ENCODE measurements around the gene B4GALNT4.

DNA sequence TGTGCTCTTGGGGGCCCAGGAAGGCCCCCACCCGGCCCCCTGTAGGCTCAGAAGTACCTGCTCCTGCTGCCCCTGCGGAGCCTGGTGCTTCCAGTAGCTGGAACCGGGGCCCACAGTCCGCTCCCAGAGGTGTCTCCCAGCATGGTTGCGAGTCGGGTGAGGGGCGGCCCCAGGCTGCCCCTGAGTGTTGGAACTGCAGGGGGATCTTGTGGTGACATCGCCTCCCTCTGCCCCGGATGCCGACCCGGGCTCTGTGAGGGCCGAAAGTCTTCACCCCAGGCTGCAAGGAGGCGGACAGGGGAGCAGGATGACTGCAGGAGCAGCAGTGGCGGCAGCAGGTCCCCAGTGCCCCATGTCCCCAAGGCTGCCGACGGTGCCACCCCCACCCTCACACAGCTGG lies 15.2 kb downstream of the B4GALNT4 start:
- TF ChIP-seq POLR2A (IDR thresholded peaks at IDR 0.05): no peak
- TF ChIP-seq, protein P1, sequence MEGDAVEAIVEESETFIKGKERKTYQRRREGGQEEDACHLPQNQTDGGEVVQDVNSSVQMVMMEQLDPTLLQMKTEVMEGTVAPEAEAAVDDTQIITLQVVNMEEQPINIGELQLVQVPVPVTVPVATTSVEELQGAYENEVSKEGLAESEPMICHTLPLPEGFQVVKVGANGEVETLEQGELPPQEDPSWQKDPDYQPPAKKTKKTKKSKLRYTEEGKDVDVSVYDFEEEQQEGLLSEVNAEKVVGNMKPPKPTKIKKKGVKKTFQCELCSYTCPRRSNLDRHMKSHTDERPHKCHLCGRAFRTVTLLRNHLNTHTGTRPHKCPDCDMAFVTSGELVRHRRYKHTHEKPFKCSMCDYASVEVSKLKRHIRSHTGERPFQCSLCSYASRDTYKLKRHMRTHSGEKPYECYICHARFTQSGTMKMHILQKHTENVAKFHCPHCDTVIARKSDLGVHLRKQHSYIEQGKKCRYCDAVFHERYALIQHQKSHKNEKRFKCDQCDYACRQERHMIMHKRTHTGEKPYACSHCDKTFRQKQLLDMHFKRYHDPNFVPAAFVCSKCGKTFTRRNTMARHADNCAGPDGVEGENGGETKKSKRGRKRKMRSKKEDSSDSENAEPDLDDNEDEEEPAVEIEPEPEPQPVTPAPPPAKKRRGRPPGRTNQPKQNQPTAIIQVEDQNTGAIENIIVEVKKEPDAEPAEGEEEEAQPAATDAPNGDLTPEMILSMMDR (IDR thresholded peaks at IDR 0.05): no peak
